Mucosa of stomach (tissue), 1 donor: Measurements from ENCODE around the gene IL22RA1.

Source experiments
- H3K27me3 ChIP-seq: one replicate; pipeline ENCODE4 v1.7.0; 2013; ENCODE audit warnings: mild to moderate bottlenecking, low read length; ENCODE audit not compliant: control insufficient read depth, insufficient read depth
- H3K36me3 ChIP-seq: one replicate; pipeline ENCODE4 v1.7.0; 2013; ENCODE audit warnings: low read length; ENCODE audit not compliant: control insufficient read depth, insufficient read depth
- H3K4me1 ChIP-seq: one replicate; pipeline ENCODE4 v1.7.0; 2013; ENCODE audit warnings: mild to moderate bottlenecking, low read length; ENCODE audit not compliant: control insufficient read depth, insufficient read depth
- H3K4me3 ChIP-seq: one replicate; pipeline ENCODE4 v1.7.0; 2013; ENCODE audit warnings: low read length
- H3K9ac ChIP-seq: one replicate; pipeline ENCODE4 v1.7.0; 2013; ENCODE audit warnings: mild to moderate bottlenecking, low read length, moderate library complexity
- H3K9me3 ChIP-seq: one replicate; pipeline ENCODE4 v1.7.0; 2013; ENCODE audit warnings: mild to moderate bottlenecking, low read length, moderate library complexity; ENCODE audit not compliant: control insufficient read depth
- donor health status: Pancreatic carcinoma.

The IL22RA1 gene

GRCh38 chr1:24089027-24089742 is 53.8 kb downstream of the IL22RA1 start:
- Histone ChIP-seq H3K4me3 (no peak overlapping the region), H3K36me3 (no peaks in the 10 kb centered on the region)

GRCh38 chr1:24086466-24086865 is 56.5 kb downstream of the IL22RA1 start:
- Histone ChIP-seq H3K36me3 (no peaks in the 10 kb centered on the region), H3K9ac (no peak overlapping the region), H3K9me3 (no peaks in the 10 kb centered on the region), H3K27me3 (peaks cover 3% of the 10 kb centered on the region), H3K4me1 (no peaks in the 10 kb centered on the region), H3K4me3 (no peak overlapping the region)

More at GRCh38 chr1:24089027-24089742, 53.8 kb downstream of the IL22RA1 start:
- H3K27me3 ChIP-seq: peaks cover 3% of the 10 kb centered on the region
- no peaks in the 10 kb centered on the region for H3K9me3 ChIP-seq
- H3K4me1 ChIP-seq: no peaks in the 10 kb centered on the region
- no peak overlapping the region for H3K9ac ChIP-seq

GRCh38 chr1:24085546-24085945 is 57.4 kb downstream of the IL22RA1 start:
- H3K9me3 ChIP-seq: no peaks in the 10 kb centered on the region
- no peak overlapping the region for H3K9ac ChIP-seq
- H3K4me1 ChIP-seq: no peaks in the 10 kb centered on the region
- H3K4me3 ChIP-seq: no peak overlapping the region
- peaks cover 3% of the 10 kb centered on the region for H3K27me3 ChIP-seq
- no peaks in the 10 kb centered on the region for H3K36me3 ChIP-seq

- H3K27me3 ChIP-seq: peaks cover 3% of the 10 kb centered on the region
- no peaks in the 10 kb centered on the region for H3K9me3 ChIP-seq
- no peaks in the 10 kb centered on the region for H3K36me3 ChIP-seq
- no peak overlapping the region for H3K4me3 ChIP-seq
- no peak overlapping the region for H3K9ac ChIP-seq
- H3K4me1 ChIP-seq: no peaks in the 10 kb centered on the region
Measured at GRCh38 chr1:24085007-24085406, 57.9 kb downstream of the IL22RA1 start.

- Histone ChIP-seq H3K27me3 (no peaks in the 10 kb centered on the region), H3K4me1 (no peaks in the 10 kb centered on the region), H3K9me3 (no peaks in the 10 kb centered on the region), H3K4me3 (no peak overlapping the region), H3K36me3 (no peaks in the 10 kb centered on the region), H3K9ac (no peak overlapping the region)
Measured at GRCh38 chr1:24084050-24084449, 58.9 kb downstream of the IL22RA1 start.

GRCh38 chr1:24082372-24082771 is 60.6 kb downstream of the IL22RA1 start:
- H3K9ac ChIP-seq: no peak overlapping the region
- H3K9me3 ChIP-seq: no peaks in the 10 kb centered on the region
- H3K36me3 ChIP-seq: no peaks in the 10 kb centered on the region
- no peaks in the 10 kb centered on the region for H3K27me3 ChIP-seq
- no peaks in the 10 kb centered on the region for H3K4me1 ChIP-seq
- no peak overlapping the region for H3K4me3 ChIP-seq

- Histone ChIP-seq H3K9me3 (no peaks in the 10 kb centered on the region), H3K36me3 (no peaks in the 10 kb centered on the region), H3K4me3 (no peak overlapping the region), H3K4me1 (no peaks in the 10 kb centered on the region), H3K27me3 (no peaks in the 10 kb centered on the region), H3K9ac (no peak overlapping the region)
Measured at GRCh38 chr1:24081190-24081589, 61.8 kb downstream of the IL22RA1 start.

- no peaks in the 10 kb centered on the region for H3K27me3 ChIP-seq
- no peak overlapping the region for H3K9ac ChIP-seq
Measured at GRCh38 chr1:24080131-24080530, 62.8 kb downstream of the IL22RA1 start.

GRCh38 chr1:24077278-24077978 is 65.5 kb downstream of the IL22RA1 start:
- Histone ChIP-seq H3K27me3 (no peaks in the 10 kb centered on the region), H3K36me3 (no peaks in the 10 kb centered on the region), H3K4me3 (no peak overlapping the region), H3K4me1 (no peaks in the 10 kb centered on the region), H3K9ac (no peak overlapping the region), H3K9me3 (no peaks in the 10 kb centered on the region)

More at GRCh38 chr1:24080131-24080530, 62.8 kb downstream of the IL22RA1 start:
- Histone ChIP-seq H3K9me3 (no peaks in the 10 kb centered on the region), H3K4me3 (no peak overlapping the region), H3K36me3 (no peaks in the 10 kb centered on the region), H3K4me1 (no peaks in the 10 kb centered on the region)

GRCh38 chr1:24075946-24076345 is 67.0 kb downstream of the IL22RA1 start:
- H3K36me3 ChIP-seq: no peaks in the 10 kb centered on the region
- no peaks in the 10 kb centered on the region for H3K27me3 ChIP-seq
- H3K4me1 ChIP-seq: peaks cover 3% of the 10 kb centered on the region
- no peak overlapping the region for H3K4me3 ChIP-seq
- H3K9me3 ChIP-seq: no peaks in the 10 kb centered on the region
- H3K9ac ChIP-seq: no peak overlapping the region

GRCh38 chr1:24075590-24075854 is 67.4 kb downstream of the IL22RA1 start:
- Histone ChIP-seq H3K4me1 (peaks cover 5% of the 10 kb centered on the region), H3K9ac (no peak overlapping the region), H3K4me3 (no peak overlapping the region), H3K27me3 (no peaks in the 10 kb centered on the region), H3K36me3 (no peaks in the 10 kb centered on the region), H3K9me3 (no peaks in the 10 kb centered on the region)

GRCh38 chr1:24074817-24075589 is 67.9 kb downstream of the IL22RA1 start:
- Histone ChIP-seq H3K4me1 (peaks cover 5% of the 10 kb centered on the region), H3K27me3 (no peaks in the 10 kb centered on the region), H3K9me3 (no peaks in the 10 kb centered on the region), H3K9ac (no peak overlapping the region), H3K4me3 (no peak overlapping the region), H3K36me3 (no peaks in the 10 kb centered on the region)
